ENCODE results near the gene CDKN2B. TPM values are rescaled to one million over a fixed set of nuclear protein-coding genes. Genes with fewer than 3 reads are reported as not detected.

CDKN2B gene
- polyA plus RNA-seq, 6 donors from 2014 or later, result 0.25 to 0.90 (median 0.43) TPM; not detected in 1

- Mint-ChIP-seq H3K4me1 (peaks cover 0 to 5% (median 1%) of the 10 kb centered on the region in 3 donors), H3K9me3 (peaks cover 0 to 7% (median 2%) of the 10 kb centered on the region in 7 donors), H3K27ac (no peak overlapping the region), H3K36me3 (peaks cover 0 to 5% of the 10 kb centered on the region in 2 donors), H3K27me3 (peaks cover 55 to 75% (median 56%) of the 10 kb centered on the region in 3 donors), H3K4me3 (no peak overlapping the region)
- ATAC-seq (ENCODE audit: low read depth in 2 of 2) (no peak), DNase-seq (no peak)
Observed at GRCh38 chr9:21984101-21984500, 25.0 kb downstream of the CDKN2B start.

- peak; percentile 30 for ATAC-seq (ENCODE audit: low read depth in 2 of 2)
Observed at GRCh38 chr9:21983561-21983935, 25.6 kb downstream of the CDKN2B start.

GRCh38 chr9:21982861-21983560 is 26.1 kb downstream of the CDKN2B start:
- H3K27me3 Mint-ChIP-seq, result peaks cover 52 to 74% (median 59%) of the 10 kb centered on the region in 3 donors
- H3K27ac Mint-ChIP-seq, result no peak overlapping the region
- H3K4me3 Mint-ChIP-seq, result no peak overlapping the region
- DNase-seq (no peak), ATAC-seq (ENCODE audit: low read depth in 2 of 2) (no peak)
- H3K9me3 Mint-ChIP-seq, result peaks cover 0 to 7% (median 0%) of the 10 kb centered on the region in 7 donors
- peaks cover 0 to 5% (median 1%) of the 10 kb centered on the region in 3 donors for H3K4me1 Mint-ChIP-seq
- H3K36me3 Mint-ChIP-seq, result peaks cover 0 to 11% of the 10 kb centered on the region in 2 donors

More at GRCh38 chr9:21983561-21983935, 25.6 kb downstream of the CDKN2B start:
- Mint-ChIP-seq H3K4me1 (peaks cover 0 to 5% (median 1%) of the 10 kb centered on the region in 3 donors), H3K27me3 (peaks cover 55 to 75% (median 58%) of the 10 kb centered on the region in 3 donors), H3K27ac (no peak overlapping the region), H3K36me3 (peaks cover 0 to 11% of the 10 kb centered on the region in 2 donors), H3K9me3 (peaks cover 0 to 7% (median 0%) of the 10 kb centered on the region in 7 donors), H3K4me3 (no peak overlapping the region)
- no peak for DNase-seq

GRCh38 chr9:21982391-21982790 is 26.7 kb downstream of the CDKN2B start:
- H3K27me3 Mint-ChIP-seq, result peaks cover 53 to 75% (median 59%) of the 10 kb centered on the region in 3 donors

GRCh38 chr9:21976334-21976875 is 32.7 kb downstream of the CDKN2B start:
- Mint-ChIP-seq H3K9me3 (peaks cover 0 to 30% (median 9%) of the 10 kb centered on the region in 7 donors), H3K27me3 (peaks cover 68 to 78% (median 78%) of the 10 kb centered on the region in 3 donors), H3K4me3 (peak overlapping the region in 3 of 8 donors; percentile 20 to 80 (median 57)), H3K36me3 (peaks cover 3 to 28% of the 10 kb centered on the region in 2 donors), H3K27ac (no peak overlapping the region), H3K4me1 (peaks cover 16 to 32% (median 29%) of the 10 kb centered on the region in 3 donors)
- ATAC-seq (ENCODE audit: low read depth in 2 of 2) (no peak), DNase-seq (no peak)

More at GRCh38 chr9:21982391-21982790, 26.7 kb downstream of the CDKN2B start:
- DNase-seq (no peak), ATAC-seq (ENCODE audit: low read depth in 2 of 2) (no peak)
- Mint-ChIP-seq H3K27ac (no peak overlapping the region), H3K4me1 (peaks cover 0 to 5% (median 1%) of the 10 kb centered on the region in 3 donors), H3K9me3 (peaks cover 0 to 7% (median 0%) of the 10 kb centered on the region in 7 donors), H3K4me3 (no peak overlapping the region), H3K36me3 (peaks cover 0 to 11% of the 10 kb centered on the region in 2 donors)

- H3K27ac Mint-ChIP-seq, result peak overlapping the region in 4 of 6 donors; percentile 9 to 94 (median 68)
- peak; percentile 55 to 68 for ATAC-seq (ENCODE audit: low read depth in 2 of 2)
- H3K4me3 Mint-ChIP-seq, result peak overlapping the region; percentile 75 to 94 (median 89)
- peaks cover 3 to 37% of the 10 kb centered on the region in 2 donors for H3K36me3 Mint-ChIP-seq
- peaks cover 0 to 40% (median 19%) of the 10 kb centered on the region in 7 donors for H3K9me3 Mint-ChIP-seq
- DNase-seq, result peak; percentile 31
- peaks cover 20 to 32% (median 31%) of the 10 kb centered on the region in 3 donors for H3K4me1 Mint-ChIP-seq
- H3K27me3 Mint-ChIP-seq, result peaks cover 78 to 86% (median 83%) of the 10 kb centered on the region in 3 donors
Observed at GRCh38 chr9:21974722-21975409, 34.2 kb downstream of the CDKN2B start.

- ATAC-seq (ENCODE audit: low read depth in 2 of 2) (no peak), DNase-seq (no peak)
- peaks cover 78 to 84% (median 82%) of the 10 kb centered on the region in 3 donors for H3K27me3 Mint-ChIP-seq
- peaks cover 0 to 42% (median 23%) of the 10 kb centered on the region in 7 donors for H3K9me3 Mint-ChIP-seq
- H3K4me1 Mint-ChIP-seq, result peaks cover 20 to 34% (median 32%) of the 10 kb centered on the region in 3 donors
- peak overlapping the region; percentile 75 to 94 (median 89) for H3K4me3 Mint-ChIP-seq
- H3K27ac Mint-ChIP-seq, result peak overlapping the region in 5 of 6 donors; percentile 63 to 84 (median 72)
- H3K36me3 Mint-ChIP-seq, result peaks cover 3 to 37% of the 10 kb centered on the region in 2 donors
Observed at GRCh38 chr9:21974343-21974721, 34.8 kb downstream of the CDKN2B start.

- ATAC-seq (ENCODE audit: low read depth in 2 of 2) (no peak), DNase-seq (no peak)
- H3K9me3 Mint-ChIP-seq, result peaks cover 6 to 49% (median 35%) of the 10 kb centered on the region in 7 donors
- no peak overlapping the region for H3K27ac Mint-ChIP-seq
- H3K4me1 Mint-ChIP-seq, result peaks cover 26 to 44% (median 41%) of the 10 kb centered on the region in 3 donors
- H3K27me3 Mint-ChIP-seq, result peaks cover 77 to 87% (median 85%) of the 10 kb centered on the region in 3 donors
- peak overlapping the region in 2 of 8 donors; percentile 35 to 68 for H3K4me3 Mint-ChIP-seq
- H3K36me3 Mint-ChIP-seq, result peaks cover 11 to 38% of the 10 kb centered on the region in 2 donors
Observed at GRCh38 chr9:21972361-21972760, 36.7 kb downstream of the CDKN2B start.

GRCh38 chr9:21970800-21971640 is 38.1 kb downstream of the CDKN2B start:
- Mint-ChIP-seq H3K4me1 (peaks cover 26 to 45% (median 43%) of the 10 kb centered on the region in 3 donors), H3K36me3 (peaks cover 13 to 46% of the 10 kb centered on the region in 2 donors), H3K27ac (peak overlapping the region in 4 of 6 donors; percentile 7 to 97 (median 89)), H3K27me3 (peaks cover 87 to 89% (median 89%) of the 10 kb centered on the region in 3 donors), H3K4me3 (peak overlapping the region in 5 of 8 donors; percentile 41 to 87 (median 64)), H3K9me3 (peaks cover 6 to 56% (median 39%) of the 10 kb centered on the region in 7 donors)
- DNase-seq (no peak), ATAC-seq (ENCODE audit: low read depth in 2 of 2) (no peak)

- H3K27me3 Mint-ChIP-seq, result peaks cover 87 to 90% (median 89%) of the 10 kb centered on the region in 3 donors
- H3K27ac Mint-ChIP-seq, result peak overlapping the region in 5 of 6 donors; percentile 7 to 97 (median 61)
- peaks cover 16 to 51% of the 10 kb centered on the region in 2 donors for H3K36me3 Mint-ChIP-seq
- H3K4me1 Mint-ChIP-seq, result peaks cover 31 to 45% (median 44%) of the 10 kb centered on the region in 3 donors
- no peak for DNase-seq
- H3K4me3 Mint-ChIP-seq, result peak overlapping the region in 6 of 8 donors; percentile 32 to 80 (median 52)
- peaks cover 11 to 63% (median 43%) of the 10 kb centered on the region in 7 donors for H3K9me3 Mint-ChIP-seq
- ATAC-seq (ENCODE audit: low read depth in 2 of 2), result no peak
Observed at GRCh38 chr9:21969951-21970799, 38.9 kb downstream of the CDKN2B start.

- peaks cover 11 to 61% (median 40%) of the 10 kb centered on the region in 7 donors for H3K9me3 Mint-ChIP-seq
- DNase-seq (no peak), ATAC-seq (ENCODE audit: low read depth in 2 of 2) (no peak)
- peaks cover 16 to 42% of the 10 kb centered on the region in 2 donors for H3K36me3 Mint-ChIP-seq
- peak overlapping the region in 5 of 6 donors; percentile 64 to 99 (median 94) for H3K27ac Mint-ChIP-seq
- peak overlapping the region in 7 of 8 donors; percentile 20 to 73 (median 53) for H3K4me3 Mint-ChIP-seq
- peaks cover 87 to 90% (median 87%) of the 10 kb centered on the region in 3 donors for H3K27me3 Mint-ChIP-seq
- H3K4me1 Mint-ChIP-seq, result peaks cover 23 to 45% (median 40%) of the 10 kb centered on the region in 3 donors
Observed at GRCh38 chr9:21969011-21969940, 39.8 kb downstream of the CDKN2B start.
